Urinary bladder (tissue), 4 donors: ENCODE measurements around the gene KRTCAP3. TPM values are rescaled to one million over a fixed set of nuclear protein-coding genes. Genes with fewer than 3 reads are reported as not detected.

ENCODE experiments used
- DNase-seq: peaks from one replicate; pipeline ENCODE4 v3.0.0-alpha.2; 2015; ENCODE audit errors: extremely low spot score
- H3K27ac ChIP-seq: one replicate; pipeline ENCODE4 v1.5.1; 2013; ENCODE audit warnings: low read depth, mild to moderate bottlenecking, moderate library complexity
- H3K36me3 ChIP-seq: one replicate; pipeline ENCODE4 v1.6.1; 2013; ENCODE audit warnings: mild to moderate bottlenecking, moderate library complexity; ENCODE audit not compliant: insufficient read depth
- H3K4me1 ChIP-seq: one replicate; pipeline ENCODE4 v1.6.1; 2013; ENCODE audit warnings: mild to moderate bottlenecking, moderate library complexity; ENCODE audit not compliant: insufficient read depth
- H3K4me3 ChIP-seq: one replicate; pipeline ENCODE4 v1.5.1; 2013; ENCODE audit warnings: low read depth, low read length
- WGBS: extraction: QIAGEN DNeasy Blood & Tissue Kit; methylation state at CpG from one replicate; pipeline ENCODE4 v1.1.7; 2013; 5-methylcytosine and 5-hydroxymethylcytosine counted together
- polyA plus RNA-seq: library from polyadenylated mRNA; stranded (reverse); fragments of 200-250 nt; gene quantifications from one replicate; pipeline ENCODE4 v1.2.3, GENCODE V29; 2013
- small RNA-seq: library from RNA; depleted of rRNA; stranded (forward); fragments of <200 nt; gene quantifications from one replicate; pipeline ENCODE3, GENCODE V24; 2014
- total RNA-seq: library from RNA; depleted of rRNA; stranded (reverse); fragments of >200 nt; gene quantifications from one replicate; pipeline ENCODE4 v1.2.3, GENCODE V29; 2014
- donor health status: healthy with polysubstance abuse.
- donor health status: healthy.

KRTCAP3 gene
- total and polyA plus RNA-seq, 2 donors: 2.5 to 12.7 TPM

DNA sequence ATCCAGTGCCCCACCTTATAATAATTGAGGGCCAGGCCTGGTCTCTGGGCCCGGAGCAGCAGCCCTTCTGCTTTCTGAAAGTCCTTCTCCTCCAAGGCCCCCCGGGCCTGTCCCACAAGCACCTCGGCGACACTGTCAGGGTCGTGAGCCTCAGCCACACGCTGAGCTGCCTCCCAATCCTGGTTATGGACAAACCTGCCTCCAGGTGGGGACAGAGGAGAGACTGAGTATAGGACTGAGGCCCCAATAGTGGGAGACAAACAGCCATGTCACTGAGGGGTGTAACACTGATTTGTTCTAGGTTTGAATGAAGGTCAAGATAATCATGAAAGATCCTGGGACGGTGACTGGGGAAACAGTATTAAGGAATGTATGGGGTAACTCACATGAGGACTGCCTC, 11.8 kb downstream of the KRTCAP3 start:
- 87% methylated on average over 7 of the region's 7 CpGs for WGBS
- Histone ChIP-seq H3K4me3 (no peak overlapping the region), H3K27ac (no peak overlapping the region), H3K4me1 (no peaks in the 10 kb centered on the region), H3K36me3 (peaks cover 3% of the 10 kb centered on the region)
- DNase-seq: no peak

DNA sequence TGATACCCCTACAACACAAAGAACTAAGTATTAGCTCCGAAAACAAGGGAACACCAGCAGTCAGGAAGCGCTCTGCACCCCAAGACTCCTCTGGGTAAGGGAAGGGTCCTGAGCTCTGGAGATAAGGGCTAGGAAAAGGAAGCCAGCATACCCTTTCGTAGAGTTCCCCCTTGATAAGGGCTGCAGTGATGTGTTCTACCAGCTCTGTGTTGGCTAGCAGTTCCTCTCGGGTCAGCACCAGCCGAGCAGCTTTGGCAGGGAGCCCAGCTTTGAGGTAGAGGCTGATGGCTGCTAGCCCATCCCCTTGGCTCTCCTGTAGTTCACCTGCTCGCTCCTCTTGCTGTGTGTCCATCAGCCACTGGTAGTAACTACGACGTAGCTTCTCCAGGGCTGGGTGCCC, 18.9 kb downstream of the KRTCAP3 start:
- Histone ChIP-seq H3K36me3 (peaks cover 3% of the 10 kb centered on the region), H3K4me3 (no peak overlapping the region), H3K27ac (no peak overlapping the region), H3K4me1 (no peaks in the 10 kb centered on the region)
- WGBS: 87% methylated on average over 8 of the region's 8 CpGs
- DNase-seq: no peak

GRCh38 chr2:27464443-27464842, 22.3 kb downstream of the KRTCAP3 start:
- no peaks in the 10 kb centered on the region for H3K36me3 ChIP-seq
- WGBS: 96% methylated on average over 7 of the region's 7 CpGs
- H3K4me1 ChIP-seq: no peaks in the 10 kb centered on the region
- no peak for DNase-seq
- no peak overlapping the region for H3K27ac ChIP-seq
- H3K4me3 ChIP-seq: no peak overlapping the region

DNA sequence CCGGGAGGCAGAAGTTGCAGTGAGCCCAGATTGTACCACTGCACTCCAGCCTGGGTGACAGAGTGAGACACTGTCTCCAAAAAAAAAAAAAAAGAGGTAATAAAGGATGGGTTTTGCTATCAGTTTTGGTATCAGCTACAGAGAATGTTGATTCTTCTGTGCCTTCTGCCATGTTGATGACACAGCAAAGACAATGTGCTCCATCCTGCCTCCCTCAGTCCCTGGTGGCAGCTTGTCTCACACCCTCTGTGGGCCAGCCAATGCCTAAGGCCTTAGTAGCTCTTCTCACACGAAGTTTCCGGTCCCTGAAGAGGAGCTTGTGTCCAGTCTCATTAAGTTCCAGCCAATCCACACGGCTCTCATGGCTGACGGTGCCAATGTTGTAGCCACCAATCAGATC, 29.8 kb downstream of the KRTCAP3 start:
- Histone ChIP-seq H3K27ac (no peak overlapping the region), H3K4me3 (no peak overlapping the region), H3K36me3 (no peaks in the 10 kb centered on the region), H3K4me1 (no peaks in the 10 kb centered on the region)
- 92% methylated on average over 5 of the region's 5 CpGs for WGBS
- DNase-seq: no peak

- H3K27ac ChIP-seq: no peak overlapping the region
- H3K4me3 ChIP-seq: no peak overlapping the region
- H3K36me3 ChIP-seq: no peaks in the 10 kb centered on the region
- no peak for DNase-seq
- no peaks in the 10 kb centered on the region for H3K4me1 ChIP-seq
- 78% methylated on average over 3 of the region's 3 CpGs for WGBS
Measured at GRCh38 chr2:27485496-27485895, 43.3 kb downstream of the KRTCAP3 start.

GRCh38 chr2:27489118-27489497, 46.9 kb downstream of the KRTCAP3 start:
- Histone ChIP-seq H3K36me3 (no peaks in the 10 kb centered on the region), H3K27ac (no peak overlapping the region), H3K4me3 (peak overlapping the region; percentile 44), H3K4me1 (no peaks in the 10 kb centered on the region)
- WGBS: 3% methylated on average over 11 of the region's 11 CpGs
- no peak for DNase-seq

DNA sequence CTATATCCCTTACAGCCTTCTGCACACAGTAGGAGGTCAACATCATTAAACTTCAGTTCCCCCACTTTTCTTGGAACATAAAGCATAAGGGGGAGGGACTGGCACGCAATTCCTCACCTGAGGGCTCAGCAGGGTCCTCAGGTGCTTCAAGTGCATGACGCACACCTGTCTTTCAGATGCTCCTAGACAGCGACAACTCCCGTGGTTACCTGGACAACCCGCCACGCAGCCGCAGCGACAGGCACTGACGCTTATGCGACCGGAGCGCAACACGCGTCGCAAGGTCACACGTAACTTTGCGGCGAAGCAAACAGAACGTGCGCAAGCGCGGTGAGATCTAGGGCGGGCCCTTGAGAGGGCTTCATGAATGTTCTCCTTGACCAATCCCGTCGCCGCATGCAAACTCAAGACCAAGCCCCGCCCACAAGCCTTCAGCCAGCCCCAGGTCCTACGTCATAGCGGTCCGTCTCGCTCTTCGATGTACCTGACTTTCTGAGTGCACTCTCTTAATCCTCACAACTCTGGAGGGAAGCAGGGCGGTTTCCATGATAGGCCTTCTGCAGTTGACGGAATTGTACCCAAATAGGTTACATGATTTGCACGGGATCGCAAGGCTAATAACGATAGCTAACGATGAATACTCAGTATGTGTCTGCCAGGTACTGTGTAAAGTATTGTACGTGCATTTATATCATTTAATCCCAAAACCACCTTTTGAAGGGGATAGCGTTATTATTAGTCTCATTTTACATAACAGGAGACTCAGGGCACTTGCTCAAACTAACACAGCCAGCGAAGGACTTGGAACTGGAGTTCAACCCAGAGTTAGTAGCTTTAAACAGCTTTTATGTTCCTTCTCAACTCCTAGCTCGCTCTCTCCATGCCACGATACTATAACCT, 47.6 kb downstream of the KRTCAP3 start, which contains the start of gene IFT172:
IFT172 (minus strand) TSS at position 246 of the 900 bp plus-strand sequence; CDS start at position 156, 90 bp downstream.
- 6% methylated on average over 43 of the region's 43 CpGs for WGBS
- peak; percentile 97 for DNase-seq
- peak within 1 kb of the TSS; percentile 44 for H3K4me3 ChIP-seq
- no peaks in the 10 kb centered on the region for H3K36me3 ChIP-seq
- H3K27ac ChIP-seq: peak within 1 kb of the TSS; percentile 19
- no peaks in the 10 kb centered on the region for H3K4me1 ChIP-seq

DNA sequence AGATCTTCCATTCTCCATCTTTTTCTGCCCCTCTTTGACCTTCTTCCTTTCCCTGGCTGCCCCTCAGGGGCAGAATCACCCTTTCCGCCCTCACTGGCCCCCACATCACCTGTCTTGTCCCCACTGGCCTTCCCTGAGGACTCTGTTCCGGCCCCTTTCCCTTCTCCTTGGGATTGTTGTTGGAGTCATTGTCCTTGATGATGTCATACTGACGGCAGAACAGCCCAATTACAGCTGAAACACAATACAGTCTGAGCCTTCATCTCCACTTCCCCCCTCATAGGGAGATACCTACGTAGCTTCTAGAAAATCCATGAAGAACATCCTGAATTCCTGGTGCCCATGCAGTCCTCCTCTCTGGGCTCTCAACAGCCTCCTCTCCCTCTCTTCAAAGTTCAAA, 50.4 kb downstream of the KRTCAP3 start:
- Histone ChIP-seq H3K27ac (no peak overlapping the region), H3K4me3 (no peak overlapping the region), H3K4me1 (no peaks in the 10 kb centered on the region), H3K36me3 (no peaks in the 10 kb centered on the region)
- WGBS: 85% methylated on average over 4 of the region's 4 CpGs
- DNase-seq: no peak

DNA sequence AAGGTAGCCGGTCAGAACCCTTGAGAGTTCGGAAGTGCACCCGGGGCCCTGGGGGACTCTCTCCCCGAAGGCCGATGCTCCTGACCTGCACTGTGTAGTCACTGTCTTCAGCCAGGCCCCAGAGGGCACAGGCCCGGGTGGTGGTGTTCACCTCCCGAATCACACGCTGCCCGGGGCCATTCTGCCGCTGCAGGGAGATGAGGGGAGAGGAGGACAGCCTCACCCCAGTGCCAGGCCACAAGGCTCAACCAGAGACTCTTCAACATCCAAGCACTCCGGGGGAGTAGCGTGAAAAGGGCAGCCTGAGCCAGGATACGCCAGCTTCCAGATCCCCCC, 51.7 kb downstream of the KRTCAP3 start:
- H3K4me1 ChIP-seq: no peaks in the 10 kb centered on the region
- WGBS: 92% methylated on average over 13 of the region's 13 CpGs
- no peak overlapping the region for H3K4me3 ChIP-seq
- H3K27ac ChIP-seq: no peak overlapping the region
- DNase-seq: no peak
- H3K36me3 ChIP-seq: no peaks in the 10 kb centered on the region

Small RNA genes lying within 50 kb of the gene (small RNA-seq; reads per million reads assigned to genes)
- not detected for gene RNU6-986P

Other genes starting within 250 kb of the KRTCAP3 start
- gene ATRAID, start 230.3 kb upstream of the KRTCAP3 start, total RNA-seq: 134 TPM
- 174 TPM for gene ATRAID, start 230.3 kb upstream of the KRTCAP3 start, polyA plus RNA-seq
- 8.2 TPM for gene SLC5A6, start 230.1 kb upstream of the KRTCAP3 start, total RNA-seq
- gene SLC5A6, start 230.1 kb upstream of the KRTCAP3 start, polyA plus RNA-seq: 17.7 TPM
- gene CAD, start 225.0 kb upstream of the KRTCAP3 start, total RNA-seq: 27.3 TPM
- gene CAD, start 225.0 kb upstream of the KRTCAP3 start, polyA plus RNA-seq: 23.4 TPM
- 0.53 TPM for gene SLC30A3, start 179.3 kb upstream of the KRTCAP3 start, total RNA-seq
- gene SLC30A3, start 179.3 kb upstream of the KRTCAP3 start, polyA plus RNA-seq: 0.04 TPM
- gene DNAJC5G, start 166.9 kb upstream of the KRTCAP3 start, total RNA-seq: 0.42 TPM
- gene DNAJC5G, start 166.9 kb upstream of the KRTCAP3 start, polyA plus RNA-seq: not detected
- 2.6 TPM for gene TRIM54, start 160.0 kb upstream of the KRTCAP3 start, total RNA-seq
- 0.04 TPM for gene TRIM54, start 160.0 kb upstream of the KRTCAP3 start, polyA plus RNA-seq
- gene UCN, start 133.9 kb upstream of the KRTCAP3 start, total RNA-seq: 1.1 TPM
- gene UCN, start 133.9 kb upstream of the KRTCAP3 start, polyA plus RNA-seq: 1.5 TPM
- gene MPV17, start 119.3 kb upstream of the KRTCAP3 start, total RNA-seq: 46.2 TPM
- 89.2 TPM for gene MPV17, start 119.3 kb upstream of the KRTCAP3 start, polyA plus RNA-seq
- 37.7 TPM for gene GTF3C2, start 85.6 kb upstream of the KRTCAP3 start, total RNA-seq
- gene GTF3C2, start 85.6 kb upstream of the KRTCAP3 start, polyA plus RNA-seq: 29.9 TPM
- 11.2 TPM for gene EIF2B4, start 72.0 kb upstream of the KRTCAP3 start, total RNA-seq
- 48.8 TPM for gene EIF2B4, start 72.0 kb upstream of the KRTCAP3 start, polyA plus RNA-seq
- gene SNX17, start 71.8 kb upstream of the KRTCAP3 start, total RNA-seq: 69.8 TPM
- gene SNX17, start 71.8 kb upstream of the KRTCAP3 start, polyA plus RNA-seq: 105 TPM
- gene ZNF513, start 61.6 kb upstream of the KRTCAP3 start, total RNA-seq: 6.1 TPM
- gene ZNF513, start 61.6 kb upstream of the KRTCAP3 start, polyA plus RNA-seq: 19.9 TPM
- gene PPM1G, start 32.8 kb upstream of the KRTCAP3 start, total RNA-seq: 30.0 TPM
- 65.5 TPM for gene PPM1G, start 32.8 kb upstream of the KRTCAP3 start, polyA plus RNA-seq
- gene NRBP1, start 13.8 kb upstream of the KRTCAP3 start, total RNA-seq: 87.7 TPM
- gene NRBP1, start 13.8 kb upstream of the KRTCAP3 start, polyA plus RNA-seq: 113 TPM
- gene IFT172, start 47.4 kb downstream of the KRTCAP3 start, total RNA-seq: 37.3 TPM
- 18.6 TPM for gene IFT172, start 47.4 kb downstream of the KRTCAP3 start, polyA plus RNA-seq
- gene FNDC4, start 52.8 kb downstream of the KRTCAP3 start, total RNA-seq: 7.0 TPM
- 10.5 TPM for gene FNDC4, start 52.8 kb downstream of the KRTCAP3 start, polyA plus RNA-seq
- 0.11 TPM for gene GCKR, start 54.5 kb downstream of the KRTCAP3 start, total RNA-seq
- 0.49 TPM for gene GCKR, start 54.5 kb downstream of the KRTCAP3 start, polyA plus RNA-seq
- gene ZNF512, start 140.7 kb downstream of the KRTCAP3 start, total RNA-seq: 40.2 TPM
- 31.6 TPM for gene ZNF512, start 140.7 kb downstream of the KRTCAP3 start, polyA plus RNA-seq
- 11.1 TPM for gene CCDC121, start 186.6 kb downstream of the KRTCAP3 start, total RNA-seq
- gene CCDC121, start 186.6 kb downstream of the KRTCAP3 start, polyA plus RNA-seq: 5.4 TPM
- gene GPN1, start 186.7 kb downstream of the KRTCAP3 start, total RNA-seq: 28.7 TPM
- 25.6 TPM for gene GPN1, start 186.7 kb downstream of the KRTCAP3 start, polyA plus RNA-seq
- gene SUPT7L, start 221.2 kb downstream of the KRTCAP3 start, total RNA-seq: 28.2 TPM
- gene SUPT7L, start 221.2 kb downstream of the KRTCAP3 start, polyA plus RNA-seq: 23.3 TPM
- gene SLC4A1AP, start 221.5 kb downstream of the KRTCAP3 start, total RNA-seq: 22.6 TPM
- gene SLC4A1AP, start 221.5 kb downstream of the KRTCAP3 start, polyA plus RNA-seq: 16.3 TPM